ENCODE results near the gene GABBR2. TPM values are rescaled to one million over a fixed set of nuclear protein-coding genes. Genes with fewer than 3 reads are reported as not detected.

Gene GABBR2
- 0.60 TPM for polyA plus RNA-seq (2012; ENCODE audit: insufficient read depth, insufficient read length)

DNA sequence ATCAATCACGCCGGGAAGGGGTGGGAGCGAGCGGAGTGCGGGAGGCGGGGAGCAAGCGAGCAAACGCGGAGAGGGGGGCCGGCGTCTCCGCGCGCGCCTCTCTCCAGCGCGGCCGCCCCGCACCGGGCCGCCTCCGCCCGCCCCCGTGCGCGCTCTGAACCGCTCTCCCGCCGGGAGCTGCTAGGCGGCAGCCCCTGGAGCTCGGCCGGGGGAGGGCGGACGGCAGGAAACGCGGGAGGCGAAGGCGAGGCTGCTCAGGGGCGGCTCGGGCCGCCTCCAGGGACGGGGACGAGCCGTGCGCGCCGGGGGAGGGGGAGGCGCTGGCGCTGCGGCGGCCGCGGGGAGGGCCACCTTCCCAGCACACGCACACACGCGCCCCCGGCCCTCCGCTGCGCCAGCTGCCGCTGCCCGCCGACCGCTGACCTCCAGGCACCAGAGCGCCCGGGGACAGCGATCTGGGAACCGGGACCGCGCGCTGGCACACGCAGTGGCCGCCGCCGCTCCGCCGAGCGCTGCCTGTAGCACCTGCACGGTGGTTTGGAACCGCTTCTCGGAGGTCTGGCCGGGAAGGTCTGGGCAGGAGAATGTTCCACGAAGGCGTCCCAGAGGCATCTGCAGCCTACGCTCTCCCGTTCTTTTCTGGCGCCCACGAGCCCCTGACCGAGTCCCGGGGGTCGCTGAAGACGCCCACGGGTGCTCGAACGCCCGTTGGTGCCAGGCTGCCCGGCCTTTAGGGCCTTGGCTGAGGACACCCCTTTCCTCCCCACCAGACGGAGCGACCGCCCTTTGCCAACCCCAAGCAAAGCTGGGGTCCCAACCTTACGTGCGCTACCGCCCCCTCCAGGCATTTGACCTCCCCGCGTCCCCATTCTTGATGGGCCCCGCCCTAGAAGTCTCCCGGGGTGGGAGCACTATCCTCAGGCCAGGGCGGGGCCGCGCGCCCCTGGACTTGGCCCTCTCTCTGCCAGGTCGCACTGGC is at the start of gene GABBR2:
Gene GABBR2, minus strand, starts transcription at position 3 of the 979 bp plus-strand sequence. CDS start 198 bp downstream, outside the sequence.
- no peak for DNase-seq (ENCODE audit: low read depth, low spot score)
- no peak within 1 kb of the TSS for H3K4me3 ChIP-seq (ENCODE audit: low read length)

DNA sequence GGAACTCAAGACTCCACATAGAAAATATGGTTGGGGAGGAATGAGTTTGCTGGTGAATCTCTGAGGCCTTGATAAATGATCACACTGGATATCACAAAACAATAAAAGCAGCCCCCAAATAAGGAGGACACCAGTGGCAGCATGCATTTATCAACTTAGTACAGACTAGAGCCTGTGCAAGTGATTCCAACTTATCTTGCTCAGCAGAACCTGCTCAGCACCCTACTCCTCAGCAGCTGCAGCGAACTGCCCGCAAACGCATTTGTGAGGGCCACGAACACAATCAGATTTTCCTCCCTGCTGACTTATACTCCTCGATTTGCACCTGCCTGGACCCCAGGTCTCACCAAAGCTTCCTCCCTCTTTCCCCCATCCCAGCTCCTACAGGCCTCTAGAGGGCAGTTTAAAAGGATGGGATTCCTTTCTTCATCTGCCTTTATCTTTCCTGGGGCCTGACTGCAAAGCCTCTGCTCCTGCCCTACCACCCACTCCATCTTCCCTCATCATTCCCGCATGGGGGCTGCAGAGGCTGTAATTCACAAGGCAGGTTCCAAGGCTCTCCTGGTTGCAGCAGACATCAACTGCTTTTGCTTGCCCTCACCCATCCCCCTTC is 46.4 kb upstream of the GABBR2 start:
- no peak for DNase-seq (ENCODE audit: low read depth, low spot score)

GRCh38 chr9:98751210-98751609 is 42.5 kb upstream of the GABBR2 start:
- DNase-seq (ENCODE audit: low read depth, low spot score) = no peak
- no peak overlapping the region for H3K4me3 ChIP-seq (ENCODE audit: low read length)

More for the DNA sequence above, 46.4 kb upstream of the GABBR2 start:
- H3K4me3 ChIP-seq (ENCODE audit: low read length) = no peak overlapping the region

GRCh38 chr9:98750364-98751060 is 41.8 kb upstream of the GABBR2 start:
- no peak overlapping the region for H3K4me3 ChIP-seq (ENCODE audit: low read length)
- DNase-seq (ENCODE audit: low read depth, low spot score) = no peak

- H3K4me3 ChIP-seq (ENCODE audit: low read length) = no peak overlapping the region
- DNase-seq (ENCODE audit: low read depth, low spot score) = no peak
Observed at GRCh38 chr9:98747476-98747875, 38.7 kb upstream of the GABBR2 start.

DNA sequence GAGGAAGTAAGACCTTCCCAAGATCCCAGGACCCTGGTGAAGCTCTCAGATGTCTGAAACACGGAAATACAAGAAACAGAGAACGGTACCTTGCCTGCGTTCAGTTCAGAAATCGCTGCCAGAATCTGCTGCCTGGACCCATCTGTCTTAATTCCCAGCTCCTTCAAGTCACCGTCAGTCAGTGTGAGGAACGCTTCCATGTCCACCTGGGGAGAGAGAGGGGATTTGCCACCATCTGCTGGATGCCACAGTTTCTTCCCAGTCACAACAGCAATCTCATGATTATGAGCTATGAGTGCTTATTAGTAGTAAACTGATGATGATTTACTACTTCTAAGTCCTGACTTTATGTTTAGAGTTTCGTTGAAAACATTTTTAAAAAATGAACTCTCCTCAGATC is 36.7 kb upstream of the GABBR2 start:
- no peak for DNase-seq (ENCODE audit: low read depth, low spot score)
- H3K4me3 ChIP-seq (ENCODE audit: low read length) = no peak overlapping the region

DNA sequence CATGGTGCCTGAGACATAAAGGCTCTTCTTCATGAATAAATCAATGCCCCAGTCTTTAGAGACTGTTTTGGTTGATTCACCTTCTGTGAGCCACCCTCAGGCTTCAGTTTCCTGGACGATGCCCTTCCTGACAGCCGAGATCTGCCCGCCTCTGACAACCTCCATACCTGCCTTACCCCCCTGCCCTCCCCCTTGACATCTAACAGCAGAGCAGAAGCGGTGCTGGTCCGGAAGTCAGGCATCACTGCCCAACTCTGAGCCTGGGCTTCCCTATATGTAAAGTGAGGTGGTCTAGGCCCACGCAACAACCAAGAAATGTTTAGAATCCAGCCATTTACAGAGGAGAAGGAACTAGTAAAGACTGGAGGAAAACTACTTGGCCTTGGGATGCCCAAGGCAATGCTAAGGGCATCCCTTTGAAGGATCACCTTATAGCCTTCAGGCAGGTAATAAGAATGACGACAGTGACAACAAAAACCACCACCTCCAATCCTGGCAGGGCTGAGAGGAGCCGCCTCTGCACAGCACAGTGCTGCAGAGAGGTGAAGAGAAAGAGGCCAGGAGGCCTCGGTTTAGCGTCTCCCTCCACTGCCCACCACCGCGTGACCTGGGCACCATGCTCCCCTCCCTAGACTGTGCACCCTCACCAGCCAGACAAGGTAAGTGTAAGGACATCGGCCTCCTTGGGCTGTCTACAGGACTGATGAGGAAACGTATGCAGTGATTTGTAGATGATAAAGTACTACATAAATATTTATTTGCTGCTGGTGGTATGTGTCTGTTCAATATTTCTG is 35.3 kb upstream of the GABBR2 start:
- no peak overlapping the region for H3K4me3 ChIP-seq (ENCODE audit: low read length)
- DNase-seq (ENCODE audit: low read depth, low spot score) = no peak

DNA sequence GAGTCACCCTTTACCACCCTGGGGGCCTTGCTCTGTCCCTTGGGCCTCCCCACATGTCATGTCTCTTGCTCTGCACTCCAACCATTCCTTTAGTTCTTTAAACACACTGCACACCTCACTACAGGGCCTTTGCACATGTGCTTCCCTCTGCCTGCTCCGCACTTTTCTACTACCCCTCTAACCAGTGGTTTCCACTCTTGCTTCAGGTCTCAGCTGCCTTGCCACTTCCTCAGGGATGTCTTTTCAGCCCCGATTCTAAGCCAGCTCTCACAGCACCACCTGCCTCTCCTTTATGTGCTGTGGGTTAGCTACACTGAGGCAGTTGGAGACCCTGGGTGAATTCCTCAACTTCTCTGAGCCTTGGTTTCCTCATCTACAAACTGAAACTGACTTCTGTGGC is 34.6 kb upstream of the GABBR2 start:
- no peak overlapping the region for H3K4me3 ChIP-seq (ENCODE audit: low read length)
- no peak for DNase-seq (ENCODE audit: low read depth, low spot score)

- no peak overlapping the region for H3K4me3 ChIP-seq (ENCODE audit: low read length)
- no peak for DNase-seq (ENCODE audit: low read depth, low spot score)
Observed at GRCh38 chr9:98742325-98743280, 33.9 kb upstream of the GABBR2 start.

- DNase-seq (ENCODE audit: low read depth, low spot score) = no peak
- H3K4me3 ChIP-seq (ENCODE audit: low read length) = no peak overlapping the region
Observed at GRCh38 chr9:98740226-98740881, 31.6 kb upstream of the GABBR2 start.

GRCh38 chr9:98738741-98739140 is 30.0 kb upstream of the GABBR2 start:
- DNase-seq (ENCODE audit: low read depth, low spot score) = no peak

DNA sequence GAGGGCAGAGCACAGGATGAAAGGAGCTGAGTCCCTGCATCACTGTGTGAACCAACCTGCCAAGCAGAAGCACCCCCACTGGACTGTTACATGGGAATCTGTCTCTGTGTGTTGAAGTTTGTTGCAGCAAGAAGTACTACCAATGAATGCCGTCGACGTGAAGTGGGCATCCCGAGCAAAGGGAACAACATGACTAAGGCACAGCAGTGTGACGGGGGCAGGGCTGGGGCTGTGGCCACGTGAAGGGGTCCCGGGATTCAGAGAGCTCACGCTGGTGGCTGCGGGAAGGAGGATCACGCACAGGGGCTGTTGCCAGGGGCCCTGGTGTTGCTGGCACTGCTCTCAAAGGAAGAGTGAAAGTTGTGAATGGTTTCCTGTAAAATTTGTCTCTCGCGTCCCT is 27.5 kb upstream of the GABBR2 start:
- no peak for DNase-seq (ENCODE audit: low read depth, low spot score)
- no peak overlapping the region for H3K4me3 ChIP-seq (ENCODE audit: low read length)

More at GRCh38 chr9:98738741-98739140, 30.0 kb upstream of the GABBR2 start:
- H3K4me3 ChIP-seq (ENCODE audit: low read length) = no peak overlapping the region

- no peak for DNase-seq (ENCODE audit: low read depth, low spot score)
Observed at GRCh38 chr9:98732801-98733200, 24.1 kb upstream of the GABBR2 start.

GRCh38 chr9:98732091-98732490 is 23.4 kb upstream of the GABBR2 start:
- H3K4me3 ChIP-seq (ENCODE audit: low read length) = no peak overlapping the region
- DNase-seq (ENCODE audit: low read depth, low spot score) = no peak

More at GRCh38 chr9:98732801-98733200, 24.1 kb upstream of the GABBR2 start:
- no peak overlapping the region for H3K4me3 ChIP-seq (ENCODE audit: low read length)

DNA sequence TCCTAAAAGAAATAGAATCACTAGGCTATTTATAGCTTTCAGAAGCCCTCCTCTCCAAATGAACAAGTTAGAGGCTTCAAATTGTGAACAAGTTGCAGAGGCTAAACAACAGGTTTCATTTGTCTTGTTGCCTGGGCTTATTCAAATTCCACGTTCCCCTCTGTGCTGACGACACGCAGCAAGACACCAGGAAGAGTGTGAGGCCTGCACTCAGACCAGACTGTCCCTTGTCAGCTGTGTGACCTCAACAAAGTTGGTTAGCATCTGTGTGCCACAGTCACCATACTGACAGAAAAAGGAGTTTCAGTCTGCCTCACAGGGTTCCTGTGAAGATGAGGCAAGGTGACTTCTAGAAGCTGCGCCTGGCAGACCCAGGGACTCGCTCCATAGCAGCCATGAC is 22.1 kb upstream of the GABBR2 start:
- H3K4me3 ChIP-seq (ENCODE audit: low read length) = no peak overlapping the region
- no peak for DNase-seq (ENCODE audit: low read depth, low spot score)

DNA sequence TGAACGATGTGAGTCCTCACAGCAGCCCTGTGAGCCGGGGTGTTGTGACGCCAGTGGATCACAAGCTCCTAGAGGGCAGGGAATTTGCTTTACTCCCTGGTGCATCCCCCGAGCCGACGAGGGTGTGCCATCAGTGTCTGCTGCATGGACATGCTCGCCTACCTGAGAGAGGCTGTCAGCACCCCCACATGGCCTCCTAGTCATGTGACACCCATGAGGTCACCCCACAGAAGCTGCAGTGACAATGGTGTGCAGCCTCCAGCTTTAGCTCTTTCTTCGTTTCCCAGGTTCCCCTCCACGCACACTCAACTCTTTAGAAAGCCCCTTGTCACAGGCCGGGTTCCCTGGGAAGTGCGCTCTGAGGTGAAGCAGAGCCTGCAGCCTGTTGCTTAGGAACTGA is 19.8 kb upstream of the GABBR2 start:
- DNase-seq (ENCODE audit: low read depth, low spot score) = no peak
- no peak overlapping the region for H3K4me3 ChIP-seq (ENCODE audit: low read length)

GRCh38 chr9:98727428-98727827 is 18.7 kb upstream of the GABBR2 start:
- no peak overlapping the region for H3K4me3 ChIP-seq (ENCODE audit: low read length)
- no peak for DNase-seq (ENCODE audit: low read depth, low spot score)
